ENCODE results near the gene PRICKLE1. TPM values are rescaled to one million over a fixed set of nuclear protein-coding genes. Genes with fewer than 3 reads are reported as not detected.

Gene PRICKLE1
- total RNA-seq, 1 experiment from 2014 or later, result 7.0 TPM

DNA sequence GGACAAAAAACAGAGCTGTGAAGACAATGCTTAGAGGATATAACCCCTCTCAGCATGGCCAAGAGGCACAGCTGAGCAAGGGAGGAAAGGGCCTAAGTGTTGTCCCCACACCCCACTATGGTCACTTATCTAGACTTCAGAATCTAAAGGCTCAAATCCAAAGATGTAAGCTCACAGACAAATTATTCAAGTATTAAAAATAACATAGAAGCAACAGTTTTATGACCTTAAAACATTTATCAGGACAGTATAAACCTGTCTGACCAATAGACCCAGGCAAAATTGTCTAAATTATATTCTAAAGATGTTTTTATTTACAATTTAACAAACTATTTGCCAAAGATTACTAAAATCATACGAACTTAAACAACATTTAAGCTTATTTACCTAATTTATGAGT is 28.1 kb upstream of the PRICKLE1 start:
- no peak for TF ChIP-seq EZH2 (IDR thresholded peaks at IDR 0.05; ENCODE audit: low read depth)
- TF ChIP-seq, protein P1, sequence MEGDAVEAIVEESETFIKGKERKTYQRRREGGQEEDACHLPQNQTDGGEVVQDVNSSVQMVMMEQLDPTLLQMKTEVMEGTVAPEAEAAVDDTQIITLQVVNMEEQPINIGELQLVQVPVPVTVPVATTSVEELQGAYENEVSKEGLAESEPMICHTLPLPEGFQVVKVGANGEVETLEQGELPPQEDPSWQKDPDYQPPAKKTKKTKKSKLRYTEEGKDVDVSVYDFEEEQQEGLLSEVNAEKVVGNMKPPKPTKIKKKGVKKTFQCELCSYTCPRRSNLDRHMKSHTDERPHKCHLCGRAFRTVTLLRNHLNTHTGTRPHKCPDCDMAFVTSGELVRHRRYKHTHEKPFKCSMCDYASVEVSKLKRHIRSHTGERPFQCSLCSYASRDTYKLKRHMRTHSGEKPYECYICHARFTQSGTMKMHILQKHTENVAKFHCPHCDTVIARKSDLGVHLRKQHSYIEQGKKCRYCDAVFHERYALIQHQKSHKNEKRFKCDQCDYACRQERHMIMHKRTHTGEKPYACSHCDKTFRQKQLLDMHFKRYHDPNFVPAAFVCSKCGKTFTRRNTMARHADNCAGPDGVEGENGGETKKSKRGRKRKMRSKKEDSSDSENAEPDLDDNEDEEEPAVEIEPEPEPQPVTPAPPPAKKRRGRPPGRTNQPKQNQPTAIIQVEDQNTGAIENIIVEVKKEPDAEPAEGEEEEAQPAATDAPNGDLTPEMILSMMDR (conservative IDR thresholded peaks at IDR 0.05), result no peak
- DNase-seq, result no peak

DNA sequence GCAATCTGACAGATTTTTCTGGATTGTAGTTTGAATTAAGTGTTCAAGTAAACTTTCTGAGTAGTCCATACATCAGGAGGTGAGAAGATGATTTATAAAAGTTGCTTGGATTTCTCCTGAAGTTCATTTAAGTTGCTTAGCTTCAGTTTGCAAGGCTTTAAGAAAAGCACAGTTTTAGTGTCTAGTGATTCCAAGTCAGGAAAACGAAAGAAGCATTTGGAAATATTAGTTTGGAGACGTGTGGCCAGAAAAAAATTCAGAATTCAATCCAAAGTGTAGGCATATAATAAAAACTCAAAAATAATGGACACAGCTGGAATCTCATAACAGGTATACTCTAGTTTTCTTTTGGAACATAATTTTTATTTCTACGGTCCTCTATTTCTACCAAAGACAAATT is 25.5 kb upstream of the PRICKLE1 start:
- POLR2A ChIA-PET (ENCODE audit: unreplicated experiment), result no interaction called here
- no peaks in the 10 kb centered on the region for H3K4me1 ChIP-seq (replicated peaks; ENCODE audit: insufficient read depth)
- H2AFZ ChIP-seq, result no peak overlapping the region
- no peaks in the 10 kb centered on the region for H3K9me2 ChIP-seq (ENCODE audit: insufficient read depth)
- H3K79me2 ChIP-seq (ENCODE audit: low read depth), result no peaks in the 10 kb centered on the region
- no peak overlapping the region for H3K27ac ChIP-seq
- peaks cover 23% of the 10 kb centered on the region for H3K9me3 ChIP-seq (ENCODE audit: insufficient read depth, low read depth)
- DNase-seq, result no peak
- H3K4me2 ChIP-seq, result no peak overlapping the region
- intact Hi-C loops (cut with micrococcal nuclease; ENCODE audit: unreplicated experiment), result no loop called here
- TF ChIP-seq EZH2 (IDR thresholded peaks at IDR 0.05; ENCODE audit: low read depth), result no peak
- TF ChIP-seq, protein P1 (conservative IDR thresholded peaks at IDR 0.05), result no peak
- CTCF ChIA-PET, result no interaction called here
- no peaks in the 10 kb centered on the region for H3K36me3 ChIP-seq (ENCODE audit: low read depth)
- no TSS peak for BruUV-seq (replicated peaks)
- H3K27me3 ChIP-seq (ENCODE audit: insufficient read depth, low read depth), result no peaks in the 10 kb centered on the region
- no peak overlapping the region for H3K4me3 ChIP-seq
- no peaks in the 10 kb centered on the region for H4K20me1 ChIP-seq (ENCODE audit: insufficient read depth)
- H3F3A ChIP-seq (ENCODE audit: insufficient read depth, low read depth), result no peaks in the 10 kb centered on the region

More for the DNA sequence above, 28.1 kb upstream of the PRICKLE1 start:
- no peak overlapping the region for H3K27ac ChIP-seq
- no peak overlapping the region for H3K4me2 ChIP-seq
- no peak overlapping the region for H2AFZ ChIP-seq
- H3K79me2 ChIP-seq (ENCODE audit: low read depth), result no peaks in the 10 kb centered on the region
- no peaks in the 10 kb centered on the region for H3K36me3 ChIP-seq (ENCODE audit: low read depth)
- intact Hi-C loops (cut with micrococcal nuclease; ENCODE audit: unreplicated experiment), result no loop called here
- H3K4me1 ChIP-seq (replicated peaks; ENCODE audit: insufficient read depth), result no peaks in the 10 kb centered on the region
- peaks cover 23% of the 10 kb centered on the region for H3K9me3 ChIP-seq (ENCODE audit: insufficient read depth, low read depth)
- no peaks in the 10 kb centered on the region for H3K9me2 ChIP-seq (ENCODE audit: insufficient read depth)
- H3F3A ChIP-seq (ENCODE audit: insufficient read depth, low read depth), result no peaks in the 10 kb centered on the region
- no peak overlapping the region for H3K4me3 ChIP-seq
- ChIA-PET CTCF (no interaction called here), POLR2A (ENCODE audit: unreplicated experiment) (no interaction called here)
- BruUV-seq (replicated peaks), result no TSS peak
- H3K27me3 ChIP-seq (ENCODE audit: insufficient read depth, low read depth), result no peaks in the 10 kb centered on the region
- no peaks in the 10 kb centered on the region for H4K20me1 ChIP-seq (ENCODE audit: insufficient read depth)

DNA sequence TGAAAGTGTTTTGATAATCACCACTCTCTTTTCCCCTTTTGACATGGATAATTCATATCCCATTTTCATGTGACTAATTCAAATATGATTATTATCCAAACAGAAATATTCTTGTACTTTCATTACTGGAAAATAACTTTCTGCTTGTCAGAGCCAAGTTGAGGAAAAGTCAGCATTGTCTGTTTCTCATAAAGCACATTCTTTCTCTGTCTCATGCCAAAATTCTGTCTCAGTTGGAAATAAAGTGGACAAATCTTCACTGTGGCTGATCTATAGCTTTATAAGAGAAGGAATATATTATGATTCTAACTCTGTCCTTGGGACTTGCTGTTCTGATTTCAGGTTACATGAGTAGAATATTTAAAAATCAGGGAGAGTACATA is 22.7 kb upstream of the PRICKLE1 start:
- no peak for DNase-seq
- Histone ChIP-seq H3K9me3 (ENCODE audit: insufficient read depth, low read depth) (peaks cover 9% of the 10 kb centered on the region), H2AFZ (no peak overlapping the region), H3K27me3 (ENCODE audit: insufficient read depth, low read depth) (no peaks in the 10 kb centered on the region), H4K20me1 (ENCODE audit: insufficient read depth) (no peaks in the 10 kb centered on the region), H3F3A (ENCODE audit: insufficient read depth, low read depth) (no peaks in the 10 kb centered on the region), H3K4me1 (replicated peaks; ENCODE audit: insufficient read depth) (no peaks in the 10 kb centered on the region), H3K79me2 (ENCODE audit: low read depth) (no peaks in the 10 kb centered on the region), H3K9me2 (ENCODE audit: insufficient read depth) (no peaks in the 10 kb centered on the region), H3K36me3 (ENCODE audit: low read depth) (no peaks in the 10 kb centered on the region), H3K4me2 (no peak overlapping the region), H3K4me3 (no peak overlapping the region), H3K27ac (no peak overlapping the region)
- TF ChIP-seq EZH2 (IDR thresholded peaks at IDR 0.05; ENCODE audit: low read depth), result no peak
- intact Hi-C loops (cut with micrococcal nuclease; ENCODE audit: unreplicated experiment), result no loop called here
- ChIA-PET POLR2A (ENCODE audit: unreplicated experiment) (interaction anchor here (0.9 kb wide), 1 partner anchor 179 kb away, joined by 4 read pairs; no protein-coding TSS in a partner anchor), CTCF (no interaction called here)
- no TSS peak for BruUV-seq (replicated peaks)

DNA sequence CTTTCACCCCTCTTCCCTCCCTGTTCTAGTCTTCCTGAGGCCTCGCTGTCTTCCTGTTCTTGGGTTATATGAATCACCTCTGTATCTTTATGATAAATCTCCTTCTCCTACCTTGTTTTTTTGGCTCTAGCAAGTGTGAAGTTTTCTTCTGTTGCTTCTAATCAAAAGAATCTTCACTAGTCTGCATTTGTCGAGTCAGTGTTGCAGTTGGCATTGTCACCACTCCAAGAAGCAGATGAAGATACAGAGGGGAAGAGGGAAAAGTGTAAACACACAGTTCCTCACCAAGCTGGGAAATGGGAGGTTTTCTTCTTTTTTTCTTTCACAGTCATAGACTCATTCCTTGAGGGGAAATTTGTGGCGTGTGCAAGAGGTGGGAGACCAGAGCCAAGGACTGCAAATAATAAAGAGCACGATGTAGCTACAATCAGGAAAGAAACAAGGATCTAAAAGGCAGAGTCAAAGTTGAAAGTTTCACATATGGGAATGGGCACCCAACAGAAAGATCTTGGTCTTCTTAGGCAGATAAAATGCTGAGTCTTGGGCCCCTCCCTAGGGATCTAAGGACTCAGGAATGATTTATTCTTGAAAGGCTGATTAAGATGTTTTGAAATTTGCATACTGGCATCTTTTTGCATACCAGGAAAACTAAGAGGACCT is 22.2 kb upstream of the PRICKLE1 start:
- Histone ChIP-seq H4K20me1 (ENCODE audit: insufficient read depth) (no peaks in the 10 kb centered on the region), H3K27ac (no peak overlapping the region), H3K4me2 (no peak overlapping the region), H3F3A (ENCODE audit: insufficient read depth, low read depth) (no peaks in the 10 kb centered on the region), H2AFZ (no peak overlapping the region), H3K79me2 (ENCODE audit: low read depth) (no peaks in the 10 kb centered on the region), H3K4me1 (replicated peaks; ENCODE audit: insufficient read depth) (no peaks in the 10 kb centered on the region), H3K27me3 (ENCODE audit: insufficient read depth, low read depth) (no peaks in the 10 kb centered on the region), H3K9me2 (ENCODE audit: insufficient read depth) (no peaks in the 10 kb centered on the region), H3K4me3 (no peak overlapping the region), H3K36me3 (ENCODE audit: low read depth) (no peaks in the 10 kb centered on the region), H3K9me3 (ENCODE audit: insufficient read depth, low read depth) (peaks cover 6% of the 10 kb centered on the region)
- intact Hi-C loops (cut with micrococcal nuclease; ENCODE audit: unreplicated experiment), result no loop called here
- DNase-seq, result no peak
- CTCF ChIA-PET, result no interaction called here
- no TSS peak for BruUV-seq (replicated peaks)
- no peak for TF ChIP-seq EZH2 (IDR thresholded peaks at IDR 0.05; ENCODE audit: low read depth)
- TF ChIP-seq, protein P1 (conservative IDR thresholded peaks at IDR 0.05), result no peak
- POLR2A ChIA-PET (ENCODE audit: unreplicated experiment), result interaction anchor here (0.9 kb wide), 1 partner anchor 179 kb away, joined by 4 read pairs; no protein-coding TSS in a partner anchor

Measured in PC-9 (cell line).